ENCODE results near the gene IER5.
A peak's percentile ranks its signal among the peaks of the same experiment; 100 is the strongest.

IER5 gene

GRCh38 chr1:181094416-181095212, 6.1 kb downstream of the IER5 start (continued):
- peak; percentile 45; the same call in 1 of the 2 replicates for TF ChIP-seq ZNF639 (tag by site-specific recombination; IDR thresholded peaks at IDR 0.05)
- no peak for TF ChIP-seq ZNF776 (tag by site-specific recombination; IDR thresholded peaks at IDR 0.05; ENCODE audit: borderline replicate concordance)
- no peak for TF ChIP-seq ZIC2 (tag by site-specific recombination; IDR thresholded peaks at IDR 0.05)
- TF ChIP-seq ZNF404 (tag by site-specific recombination; IDR thresholded peaks at IDR 0.05) = no peak
- TF ChIP-seq ZBTB49 (tag by site-specific recombination; IDR thresholded peaks at IDR 0.05; ENCODE audit: low read depth) = no peak
- TF ChIP-seq ZNF76 (tag by site-specific recombination; IDR thresholded peaks at IDR 0.05; ENCODE audit: borderline replicate concordance, low read depth) = peak; percentile 54; the same call in 1 of the 2 replicates
- TF ChIP-seq OSR2 (tag by site-specific recombination; IDR thresholded peaks at IDR 0.05) = peak; percentile 71; the same call in 1 of the 2 replicates
- TF ChIP-seq KLF16 (tag by site-specific recombination; IDR thresholded peaks at IDR 0.05) = no peak
- TF ChIP-seq ZNF645 (tag by site-specific recombination; IDR thresholded peaks at IDR 0.05) = no peak
- no peak for TF ChIP-seq ZNF830 (tag by site-specific recombination; IDR thresholded peaks at IDR 0.05; ENCODE audit: low read depth)
- no peak for TF ChIP-seq ZNF169 (tag by site-specific recombination; IDR thresholded peaks at IDR 0.05)
- peak; percentile 40; the same call in 1 of the 2 replicates for TF ChIP-seq ZNF341 (tag by site-specific recombination; IDR thresholded peaks at IDR 0.05; ENCODE audit: low read depth)
- no peak for TF ChIP-seq OVOL3 (tag by site-specific recombination; IDR thresholded peaks at IDR 0.05)
- no peak for TF ChIP-seq SETDB1 (IDR thresholded peaks at IDR 0.05; ENCODE audit: insufficient read length, low read length)
- TF ChIP-seq ZNF707 (tag by site-specific recombination; IDR thresholded peaks at IDR 0.05) = no peak
- TF ChIP-seq ZFHX2 (tag by site-specific recombination; conservative IDR thresholded peaks at IDR 0.05) = no peak
- TF ChIP-seq BCL11B (tag by site-specific recombination; IDR thresholded peaks at IDR 0.05; ENCODE audit: low read depth) = no peak
- no peak for TF ChIP-seq ZSCAN5A (tag by site-specific recombination; IDR thresholded peaks at IDR 0.05)
- TF ChIP-seq ZNF768 (tag by site-specific recombination; IDR thresholded peaks at IDR 0.05) = no peak
- TF ChIP-seq ZNF112 (tag by site-specific recombination; IDR thresholded peaks at IDR 0.05) = no peak
- no peak for TF ChIP-seq ZNF610 (tag by site-specific recombination; IDR thresholded peaks at IDR 0.05; ENCODE audit: borderline replicate concordance)
- no peak for TF ChIP-seq AEBP2 (tag by site-specific recombination; IDR thresholded peaks at IDR 0.05; ENCODE audit: borderline replicate concordance)
- peak; percentile 32; the same call in 1 of the 2 replicates for TF ChIP-seq INSM2 (tag by site-specific recombination; IDR thresholded peaks at IDR 0.05)
- no peak for TF ChIP-seq GLIS2 (tag by site-specific recombination; IDR thresholded peaks at IDR 0.05)
- no peak for TF ChIP-seq CTCF (tag by site-specific recombination; IDR thresholded peaks at IDR 0.05)
- no peak for TF ChIP-seq ZNF138 (tag by site-specific recombination; IDR thresholded peaks at IDR 0.05; ENCODE audit: borderline replicate concordance)
- no peak for TF ChIP-seq ZNF555 (tag by site-specific recombination; conservative IDR thresholded peaks at IDR 0.05)
- TF ChIP-seq ZNF146 (tag by site-specific recombination; IDR thresholded peaks at IDR 0.05) = no peak

All from HEK293 (cell line).